Activated T-helper 1 cell treated with anti-CD3 and anti-CD28 coated beads, Interleukin-12 subunit alpha, Interleukin-12 subunit beta, Interleukin-2, Interleukin-4 antibody, amounts not matched to agents 30 ng/mL and 10 ng/mL and 1 ng/mL, durations not matched to agents 14 hours and 24 hours and 36 hours (primary cell): ENCODE data around the gene SNX4. TPM values are rescaled to one million over a fixed set of nuclear protein-coding genes. Genes with fewer than 3 reads are reported as not detected.
"Not testable (repeated sequence)": the region's sequence is repeated elsewhere in the genome, so short reads cannot be mapped to it uniquely, and the experiment has no call there.

Experiments
- DNase-seq: peaks from one replicate; pipeline ENCODE4 v3.0.0; 2021; ENCODE audit warnings: low spot score
- H3K27ac Mint-ChIP-seq: one replicate; pipeline ENCODE4 v1.8.0; 2021; ENCODE audit warnings: mild to moderate bottlenecking, mixed read lengths
- H3K27me3 Mint-ChIP-seq: one replicate; pipeline ENCODE4 v1.8.0; 2022; ENCODE audit warnings: mild to moderate bottlenecking, moderate library complexity, mixed read lengths; ENCODE audit not compliant: insufficient read depth
- H3K36me3 Mint-ChIP-seq: one replicate; pipeline ENCODE4 v1.8.0; 2021; ENCODE audit warnings: low read depth, mixed read lengths
- H3K4me1 Mint-ChIP-seq: one replicate; pipeline ENCODE4 v1.8.0; 2021; ENCODE audit warnings: low read depth, mixed read lengths
- H3K4me3 Mint-ChIP-seq: one replicate; pipeline ENCODE4 v1.8.0; 2021; ENCODE audit warnings: mild to moderate bottlenecking, moderate library complexity, mixed read lengths
- H3K9me3 Mint-ChIP-seq: one replicate; pipeline ENCODE4 v1.8.0; 2021; ENCODE audit warnings: mixed read lengths
- intact Hi-C: fragments of 100-400 bp; cut with micrococcal nuclease; formaldehyde crosslinking; loops from one replicate; pipeline ENCODE4 v1.15.1; 2024
- total RNA-seq: library from RNA; stranded (reverse); gene quantifications from 2 replicates; pipeline ENCODE4 v1.2.3, GENCODE V29; 2022

The SNX4 gene
- total RNA-seq, 1 donor from 2014 or later = 40.7 TPM

DNA sequence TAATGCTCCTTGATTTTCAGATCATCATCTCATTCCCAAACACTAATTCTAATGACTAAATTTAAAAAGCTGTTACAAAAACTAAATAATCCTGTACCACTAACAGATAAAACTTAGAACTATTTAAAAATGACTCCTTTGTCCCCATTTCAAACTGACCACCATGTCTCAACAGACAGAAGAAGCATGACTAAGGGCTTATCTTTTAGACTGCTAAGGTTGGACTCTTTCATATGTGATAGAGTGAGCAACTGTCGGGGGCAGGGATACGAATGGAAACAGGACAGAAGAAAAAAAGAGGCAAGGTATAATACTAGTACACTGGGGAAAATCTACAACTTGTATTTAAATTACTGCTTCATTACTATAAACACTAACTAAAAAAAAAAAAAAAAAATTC lies 23.3 kb downstream of the SNX4 start:
- H3K36me3 Mint-ChIP-seq = peaks cover 17% of the 10 kb centered on the region
- no peak overlapping the region for H3K27ac Mint-ChIP-seq
- no peak for DNase-seq
- no peaks in the 10 kb centered on the region for H3K9me3 Mint-ChIP-seq
- no peaks in the 10 kb centered on the region for H3K4me1 Mint-ChIP-seq
- intact Hi-C loops = no loop called here
- no peak overlapping the region for H3K4me3 Mint-ChIP-seq
- no peaks in the 10 kb centered on the region for H3K27me3 Mint-ChIP-seq

DNA sequence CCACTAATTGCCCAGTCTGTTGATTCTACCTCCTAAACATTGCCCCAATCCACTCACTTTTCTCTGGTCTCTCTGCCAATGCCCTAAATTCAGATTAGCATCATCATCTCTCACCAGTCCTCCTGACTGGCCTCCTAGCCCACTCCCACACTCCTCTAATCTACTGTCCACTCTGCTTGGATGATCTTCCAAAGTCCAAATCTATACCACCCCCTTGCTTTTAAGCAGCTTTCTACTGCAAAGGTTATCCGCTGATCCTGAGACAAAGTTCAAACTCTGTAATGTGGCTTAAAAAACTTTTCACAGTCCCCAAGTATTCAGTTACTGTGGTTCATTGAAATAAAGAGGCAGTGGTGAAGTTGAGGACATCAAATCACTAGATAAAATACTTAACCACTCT lies 37.6 kb downstream of the SNX4 start:
- H3K27me3 Mint-ChIP-seq = no peaks in the 10 kb centered on the region
- H3K36me3 Mint-ChIP-seq = peaks cover 9% of the 10 kb centered on the region
- DNase-seq = no peak
- H3K27ac Mint-ChIP-seq = no peak overlapping the region
- H3K4me3 Mint-ChIP-seq = no peak overlapping the region
- no peaks in the 10 kb centered on the region for H3K4me1 Mint-ChIP-seq
- intact Hi-C loops = no loop called here
- H3K9me3 Mint-ChIP-seq = no peaks in the 10 kb centered on the region

DNA sequence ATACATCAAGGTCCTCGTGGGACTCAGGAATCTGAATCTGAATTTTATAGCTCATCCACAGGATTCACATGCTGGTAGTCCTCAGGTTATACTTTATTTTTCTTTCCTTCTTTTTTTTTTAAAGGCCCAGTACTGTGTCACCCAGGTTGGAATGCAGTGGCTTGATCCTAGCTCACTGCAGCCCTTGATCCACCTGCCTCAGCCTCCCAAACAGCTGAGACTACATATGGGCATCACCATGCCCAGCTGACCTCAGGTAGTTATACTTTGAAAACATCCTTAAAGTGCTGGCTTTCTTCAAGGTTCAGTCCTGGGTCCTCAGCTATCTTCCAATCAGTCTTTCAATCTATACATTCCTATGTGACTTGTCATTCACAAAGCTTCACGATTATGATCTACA lies 38.2 kb downstream of the SNX4 start:
- no peak overlapping the region for H3K4me3 Mint-ChIP-seq
- H3K4me1 Mint-ChIP-seq = no peaks in the 10 kb centered on the region
- no peak overlapping the region for H3K27ac Mint-ChIP-seq
- H3K27me3 Mint-ChIP-seq = no peaks in the 10 kb centered on the region
- peaks cover 10% of the 10 kb centered on the region for H3K36me3 Mint-ChIP-seq
- intact Hi-C loops = no loop called here
- no peaks in the 10 kb centered on the region for H3K9me3 Mint-ChIP-seq
- no peak for DNase-seq

DNA sequence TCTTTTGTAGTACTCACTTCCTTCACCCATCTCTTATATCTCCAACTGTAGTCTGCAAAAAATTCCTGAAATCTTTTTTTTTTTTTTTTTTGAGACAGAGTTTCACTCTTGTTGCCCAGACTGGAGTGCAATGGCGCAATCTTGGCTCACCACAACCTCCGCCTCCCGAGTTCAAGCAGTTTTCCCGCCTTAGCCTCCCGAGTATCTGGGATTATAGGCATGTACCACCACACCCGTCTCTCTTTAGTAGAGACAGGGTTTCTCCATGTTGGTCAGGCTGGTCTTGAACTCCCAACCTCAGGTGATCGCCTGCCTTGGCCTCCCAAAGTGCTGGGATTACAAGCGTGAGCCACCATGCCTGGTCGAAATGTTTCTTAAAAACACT lies 38.6 kb downstream of the SNX4 start:
- DNase-seq, H3K4me1 Mint-ChIP-seq, intact Hi-C loops, H3K4me3 Mint-ChIP-seq, H3K27ac Mint-ChIP-seq, H3K9me3 Mint-ChIP-seq, H3K27me3 Mint-ChIP-seq: not testable (repeated sequence)
- peaks cover 11% of the 10 kb centered on the region for H3K36me3 Mint-ChIP-seq

DNA sequence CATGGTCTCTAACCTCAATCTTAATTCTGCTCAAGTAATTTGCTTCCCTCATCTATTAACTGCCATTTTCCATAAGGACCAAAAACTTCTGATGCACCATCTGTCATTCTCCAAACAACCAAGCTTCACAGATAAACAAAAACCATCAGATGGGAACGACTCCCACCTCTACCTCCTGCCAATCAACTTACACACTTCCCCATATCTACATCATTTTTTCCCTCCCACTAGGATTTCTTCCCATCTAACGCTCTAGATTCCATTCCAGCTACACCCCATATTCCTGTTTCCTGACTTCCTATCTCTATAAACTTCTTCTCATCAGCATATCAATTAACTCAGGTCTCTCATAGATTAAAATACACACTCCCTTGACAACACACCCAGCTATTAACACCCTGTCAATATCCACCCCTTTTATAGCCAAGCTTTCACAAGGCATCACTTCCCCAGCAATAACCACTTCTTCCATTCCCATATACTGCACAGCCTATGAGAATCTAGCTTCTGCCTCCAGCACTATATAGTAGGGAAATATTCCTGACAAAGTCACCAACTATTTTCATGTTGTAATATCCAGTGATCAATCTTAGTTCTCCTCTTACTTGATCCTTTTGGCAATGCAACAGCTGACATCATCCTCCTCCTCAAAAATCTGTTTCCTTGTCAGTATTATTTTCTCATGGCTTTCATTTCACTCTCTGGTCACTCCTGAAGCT lies 39.2 kb downstream of the SNX4 start:
- H3K27me3 Mint-ChIP-seq = no peaks in the 10 kb centered on the region
- H3K4me3 Mint-ChIP-seq = no peak overlapping the region
- DNase-seq = no peak
- H3K9me3 Mint-ChIP-seq = no peaks in the 10 kb centered on the region
- H3K36me3 Mint-ChIP-seq = peaks cover 11% of the 10 kb centered on the region
- intact Hi-C loops = no loop called here
- no peak overlapping the region for H3K27ac Mint-ChIP-seq
- H3K4me1 Mint-ChIP-seq = no peaks in the 10 kb centered on the region

DNA sequence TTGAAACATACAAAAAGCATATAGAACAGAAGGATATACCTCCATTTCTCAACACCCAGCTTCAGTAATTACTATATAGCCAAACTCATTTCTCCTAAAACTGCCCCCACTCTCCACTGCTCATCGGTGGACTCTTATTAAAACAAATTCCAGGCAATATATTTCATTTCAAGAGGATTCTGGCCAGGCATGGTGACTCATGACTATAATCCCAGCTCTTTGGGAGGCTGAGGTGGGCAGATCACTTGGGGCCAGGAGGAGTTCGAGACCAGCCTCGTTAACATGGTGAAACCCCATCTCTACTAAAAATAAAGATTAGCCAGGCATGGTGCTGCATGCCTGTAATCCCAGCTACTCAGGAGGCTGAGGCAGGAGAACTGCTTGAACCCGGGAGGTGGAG lies 40.9 kb downstream of the SNX4 start:
- Mint-ChIP-seq H3K4me3 (no peak overlapping the region), H3K27me3 (no peaks in the 10 kb centered on the region), H3K27ac (no peak overlapping the region), H3K9me3 (no peaks in the 10 kb centered on the region), H3K4me1 (no peaks in the 10 kb centered on the region), H3K36me3 (peaks cover 11% of the 10 kb centered on the region)
- DNase-seq = no peak
- intact Hi-C loops = loop anchor here (10.0 kb wide), 1 partner anchor 106 kb away; no protein-coding TSS in a partner anchor

DNA sequence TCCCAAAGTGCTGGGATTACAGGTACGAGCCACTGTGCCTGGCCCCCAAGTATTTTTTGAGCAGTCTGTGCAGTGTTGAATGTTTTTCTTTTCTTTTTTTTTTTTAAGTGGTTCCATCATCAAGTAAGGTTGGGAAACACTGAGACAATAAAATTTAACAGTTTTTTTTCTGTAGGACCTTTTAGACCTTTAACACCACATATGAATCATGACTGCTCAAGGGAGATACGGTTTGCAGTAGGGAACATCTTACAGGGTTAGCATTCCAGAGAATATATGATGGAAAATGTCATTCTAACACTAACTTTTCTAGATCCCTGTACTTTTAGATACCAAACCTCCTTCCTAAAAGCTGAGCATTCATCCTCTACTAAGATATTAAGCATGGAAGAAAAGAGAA lies 41.7 kb downstream of the SNX4 start:
- H3K36me3 Mint-ChIP-seq = peaks cover 16% of the 10 kb centered on the region
- H3K27me3 Mint-ChIP-seq = no peaks in the 10 kb centered on the region
- no peak for DNase-seq
- H3K4me3 Mint-ChIP-seq = no peak overlapping the region
- H3K9me3 Mint-ChIP-seq = no peaks in the 10 kb centered on the region
- intact Hi-C loops = loop anchor here (10.0 kb wide), 1 partner anchor 106 kb away; no protein-coding TSS in a partner anchor
- H3K4me1 Mint-ChIP-seq = no peaks in the 10 kb centered on the region
- H3K27ac Mint-ChIP-seq = no peak overlapping the region

DNA sequence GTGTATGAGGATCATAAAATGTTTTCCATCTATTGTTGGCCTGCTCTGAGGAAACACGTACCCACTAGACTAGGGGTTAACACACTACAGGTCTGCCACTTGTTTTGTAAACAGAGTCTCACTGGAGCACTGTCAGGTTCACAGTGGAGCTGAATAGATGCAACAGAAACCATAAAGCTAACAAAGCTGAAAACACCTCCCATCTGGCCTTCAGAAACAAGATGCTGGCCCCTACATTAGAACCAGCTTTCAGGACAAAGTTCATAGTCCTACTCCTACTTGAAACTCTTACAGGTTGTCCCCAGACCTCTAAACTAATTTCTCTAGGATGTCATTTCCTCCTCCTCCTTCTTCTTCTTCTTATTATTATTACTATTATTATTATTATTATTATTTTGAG lies 42.3 kb downstream of the SNX4 start:
- intact Hi-C loops = loop anchor here (10.0 kb wide), 1 partner anchor 107 kb away; no protein-coding TSS in a partner anchor
- Mint-ChIP-seq H3K27ac (no peak overlapping the region), H3K4me1 (no peaks in the 10 kb centered on the region), H3K27me3 (no peaks in the 10 kb centered on the region), H3K9me3 (no peaks in the 10 kb centered on the region), H3K4me3 (no peak overlapping the region), H3K36me3 (peaks cover 21% of the 10 kb centered on the region)
- DNase-seq = no peak

DNA sequence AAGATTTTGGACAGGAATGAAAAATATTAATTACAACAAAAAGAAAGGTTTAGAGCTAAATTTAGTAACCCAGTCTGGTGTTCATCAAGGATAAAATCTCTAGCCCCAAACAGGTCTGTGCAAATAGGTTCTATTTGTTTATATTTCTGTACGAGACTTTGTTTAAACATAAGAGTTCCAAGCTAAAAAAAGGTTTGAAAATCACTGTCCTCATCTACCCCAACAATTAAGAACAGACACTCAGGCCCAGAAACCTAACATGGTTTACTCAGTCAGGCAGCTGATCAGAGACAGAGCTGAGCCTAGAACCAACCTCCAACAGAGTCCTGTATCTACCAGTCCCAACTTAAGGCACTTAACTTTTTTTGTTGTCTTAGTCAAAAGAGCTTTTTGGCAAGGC lies 49.3 kb downstream of the SNX4 start:
- H3K27me3 Mint-ChIP-seq = no peaks in the 10 kb centered on the region
- H3K4me1 Mint-ChIP-seq = no peaks in the 10 kb centered on the region
- intact Hi-C loops = loop anchor here (10.0 kb wide), 1 partner anchor 114 kb away; no protein-coding TSS in a partner anchor
- H3K36me3 Mint-ChIP-seq = peaks cover 31% of the 10 kb centered on the region
- no peak overlapping the region for H3K4me3 Mint-ChIP-seq
- H3K9me3 Mint-ChIP-seq = no peaks in the 10 kb centered on the region
- no peak overlapping the region for H3K27ac Mint-ChIP-seq
- no peak for DNase-seq

DNA sequence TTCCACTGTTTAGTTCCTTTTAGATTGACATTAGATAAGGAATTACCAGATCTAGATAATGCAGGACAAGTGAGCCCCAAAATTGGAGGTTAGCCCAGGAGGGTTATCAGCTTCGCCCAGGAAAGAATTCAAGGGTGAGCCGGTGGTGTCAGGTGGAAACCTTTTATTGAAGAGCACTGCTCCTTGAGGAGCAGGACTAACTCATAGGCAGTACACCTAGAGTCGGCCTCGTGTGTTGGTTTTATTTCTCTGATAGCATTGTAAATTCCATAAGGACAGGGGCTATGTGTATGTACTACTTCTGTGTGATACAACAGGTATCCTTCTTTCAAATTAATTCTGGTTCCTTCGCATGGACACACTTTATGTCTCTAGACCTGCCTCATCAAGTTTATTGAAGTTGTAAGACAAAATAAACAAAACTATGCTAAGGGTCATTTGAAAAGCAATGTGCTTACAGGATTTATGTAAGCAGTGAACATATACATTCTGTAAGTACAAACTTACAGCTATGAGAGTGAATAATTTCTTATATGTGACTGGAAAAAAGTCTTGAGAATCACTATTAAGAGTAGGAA lies 57.2 kb downstream of the SNX4 start:
- H3K27me3 Mint-ChIP-seq = no peaks in the 10 kb centered on the region
- H3K9me3 Mint-ChIP-seq = no peaks in the 10 kb centered on the region
- H3K4me3 Mint-ChIP-seq = no peak overlapping the region
- peaks cover 30% of the 10 kb centered on the region for H3K36me3 Mint-ChIP-seq
- intact Hi-C loops = no loop called here
- H3K27ac Mint-ChIP-seq = no peak overlapping the region
- DNase-seq = no peak
- no peaks in the 10 kb centered on the region for H3K4me1 Mint-ChIP-seq

DNA sequence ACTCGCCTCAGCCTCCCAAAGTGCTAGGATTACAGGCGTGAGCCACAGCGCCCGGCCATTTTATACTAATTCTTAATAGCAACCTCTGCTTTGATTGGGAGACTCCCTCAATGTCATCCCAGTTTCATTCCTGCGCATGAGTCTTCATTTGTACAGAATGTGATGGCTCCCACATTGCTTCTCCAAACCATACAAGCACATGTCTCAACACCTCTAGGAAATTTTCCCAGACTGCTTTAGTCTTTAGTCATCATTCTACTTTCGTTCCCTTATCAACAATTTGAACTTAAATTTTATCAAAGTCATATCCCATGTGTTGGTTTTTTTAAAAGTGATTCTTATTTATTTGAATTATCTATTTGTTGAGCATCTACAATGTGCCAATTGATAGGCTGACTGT lies 58.1 kb downstream of the SNX4 start:
- Mint-ChIP-seq H3K9me3 (no peaks in the 10 kb centered on the region), H3K4me1 (no peaks in the 10 kb centered on the region), H3K4me3 (no peak overlapping the region), H3K36me3 (peaks cover 30% of the 10 kb centered on the region), H3K27me3 (no peaks in the 10 kb centered on the region), H3K27ac (no peak overlapping the region)
- DNase-seq = no peak
- intact Hi-C loops = no loop called here

DNA sequence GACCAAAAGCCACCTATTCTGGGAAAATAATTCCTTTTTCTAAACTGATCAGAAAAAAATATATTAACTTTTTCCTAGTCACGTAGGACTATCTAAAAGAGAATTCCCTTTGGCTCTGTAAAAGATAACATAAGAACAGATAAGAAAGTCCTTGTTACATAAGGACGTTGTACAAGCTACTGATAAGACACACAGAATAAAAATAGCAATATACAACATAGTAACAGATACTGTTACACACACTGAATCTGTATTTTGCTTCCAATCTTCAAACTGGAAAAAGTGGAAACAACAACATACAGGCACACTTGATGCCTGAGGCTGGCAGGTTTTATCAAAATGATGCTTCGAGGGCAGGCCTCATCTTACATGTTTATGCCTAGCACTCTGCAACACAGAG lies 59.8 kb downstream of the SNX4 start:
- Mint-ChIP-seq H3K36me3 (peaks cover 29% of the 10 kb centered on the region), H3K27me3 (no peaks in the 10 kb centered on the region), H3K27ac (no peak overlapping the region), H3K4me3 (no peak overlapping the region), H3K9me3 (no peaks in the 10 kb centered on the region), H3K4me1 (no peaks in the 10 kb centered on the region)
- DNase-seq = no peak
- intact Hi-C loops = no loop called here

DNA sequence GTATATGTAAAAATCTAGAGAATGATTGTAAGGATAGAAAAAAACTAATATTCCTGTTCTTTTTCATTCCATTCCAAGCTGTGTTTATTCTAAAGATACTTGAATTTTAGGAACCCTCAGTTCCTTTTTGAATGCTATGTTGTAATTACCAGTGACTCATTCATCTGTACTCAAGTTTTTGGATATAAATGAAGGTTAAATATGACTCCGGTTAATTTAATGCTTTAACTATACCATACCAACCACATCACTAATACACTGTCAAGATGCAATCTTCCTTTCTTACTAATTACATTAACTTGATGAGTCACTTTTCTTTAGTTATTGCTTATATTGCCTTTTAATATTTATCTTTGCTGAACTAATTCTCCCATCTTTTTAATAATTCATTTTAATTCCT lies 76.1 kb downstream of the SNX4 start:
- H3K4me1 Mint-ChIP-seq = no peaks in the 10 kb centered on the region
- intact Hi-C loops = no loop called here
- no peaks in the 10 kb centered on the region for H3K27me3 Mint-ChIP-seq
- peaks cover 14% of the 10 kb centered on the region for H3K36me3 Mint-ChIP-seq
- no peak for DNase-seq
- no peak overlapping the region for H3K27ac Mint-ChIP-seq
- H3K4me3 Mint-ChIP-seq = no peak overlapping the region
- H3K9me3 Mint-ChIP-seq = no peaks in the 10 kb centered on the region
